ENCODE results near the gene COL5A3. TPM values are rescaled to one million over a fixed set of nuclear protein-coding genes. Genes with fewer than 3 reads are reported as not detected.
A peak's percentile ranks its signal among the peaks of the same experiment; 100 is the strongest.

COL5A3 gene
- total RNA-seq, 1 donor from 2014 or later: 43.3 TPM

GRCh38 chr19:10013316-10013715 is 3.0 kb upstream of the COL5A3 start, which contains the start of gene RDH8:
RDH8 (plus strand) TSS chr19:10013483; CDS start chr19:10013498, 15 bp downstream.
- Histone ChIP-seq H3K4me1 (ENCODE audit: control insufficient read depth in 3 of 3, insufficient read depth in 3 of 3, low read length in 3 of 3) (peaks cover 3 to 7% (median 6%) of the 10 kb centered on the region in 3 donors), H3K36me3 (ENCODE audit: control insufficient read depth in 3 of 3, insufficient read depth in 3 of 3, low read length in 3 of 3) (no peaks in the 10 kb centered on the region), H3K27ac (ENCODE audit: low read depth, low read length) (no peak within 1 kb of the TSS), H3K4me3 (ENCODE audit: low read length in 3 of 3) (no peak within 1 kb of the TSS), H3K9ac (ENCODE audit: low read depth in 1 of 3, low read length in 3 of 3) (no peak within 1 kb of the TSS), H3K27me3 (ENCODE audit: control insufficient read depth in 3 of 3, insufficient read depth in 3 of 3, low read length in 3 of 3) (peaks cover 22 to 42% (median 26%) of the 10 kb centered on the region in 3 donors), H3K9me3 (ENCODE audit: control insufficient read depth in 3 of 3, low read length in 3 of 3) (no peaks in the 10 kb centered on the region)

GRCh38 chr19:10011974-10012373 is 1.7 kb upstream of the COL5A3 start:
- Histone ChIP-seq H3K27ac (ENCODE audit: low read depth, low read length) (no peak overlapping the region), H3K9ac (ENCODE audit: low read depth in 1 of 3, low read length in 3 of 3) (no peak overlapping the region), H3K4me3 (ENCODE audit: low read length in 3 of 3) (no peak overlapping the region), H3K9me3 (ENCODE audit: control insufficient read depth in 3 of 3, low read length in 3 of 3) (no peaks in the 10 kb centered on the region), H3K4me1 (ENCODE audit: control insufficient read depth in 3 of 3, insufficient read depth in 3 of 3, low read length in 3 of 3) (peaks cover 3 to 7% (median 7%) of the 10 kb centered on the region in 3 donors), H3K27me3 (ENCODE audit: control insufficient read depth in 3 of 3, insufficient read depth in 3 of 3, low read length in 3 of 3) (peaks cover 27 to 44% (median 28%) of the 10 kb centered on the region in 3 donors), H3K36me3 (ENCODE audit: control insufficient read depth in 3 of 3, insufficient read depth in 3 of 3, low read length in 3 of 3) (no peaks in the 10 kb centered on the region)

GRCh38 chr19:10010939-10011338 is 635 bp upstream of the COL5A3 start:
- H3K4me1 ChIP-seq (ENCODE audit: control insufficient read depth in 3 of 3, insufficient read depth in 3 of 3, low read length in 3 of 3): peaks cover 3 to 13% (median 10%) of the 10 kb centered on the region in 3 donors
- peaks cover 27 to 46% (median 29%) of the 10 kb centered on the region in 3 donors for H3K27me3 ChIP-seq (ENCODE audit: control insufficient read depth in 3 of 3, insufficient read depth in 3 of 3, low read length in 3 of 3)
- no peak overlapping the region for H3K9ac ChIP-seq (ENCODE audit: low read depth in 1 of 3, low read length in 3 of 3)

GRCh38 chr19:10009714-10010224 is 535 bp downstream of the COL5A3 start:
- H3K4me3 ChIP-seq (ENCODE audit: low read length in 3 of 3): peak overlapping the region; percentile 67 to 84 (median 77)
- peak overlapping the region; percentile 47 for H3K27ac ChIP-seq (ENCODE audit: low read depth, low read length)
- H3K9me3 ChIP-seq (ENCODE audit: control insufficient read depth in 3 of 3, low read length in 3 of 3): no peaks in the 10 kb centered on the region
- peaks cover 0 to 2% (median under 1%) of the 10 kb centered on the region in 3 donors for H3K36me3 ChIP-seq (ENCODE audit: control insufficient read depth in 3 of 3, insufficient read depth in 3 of 3, low read length in 3 of 3)
- H3K4me1 ChIP-seq (ENCODE audit: control insufficient read depth in 3 of 3, insufficient read depth in 3 of 3, low read length in 3 of 3): peaks cover 3 to 16% (median 11%) of the 10 kb centered on the region in 3 donors
- peak overlapping the region in 1 of 3 donors; percentile 40 for H3K9ac ChIP-seq (ENCODE audit: low read depth in 1 of 3, low read length in 3 of 3)
- H3K27me3 ChIP-seq (ENCODE audit: control insufficient read depth in 3 of 3, insufficient read depth in 3 of 3, low read length in 3 of 3): peaks cover 27 to 46% (median 29%) of the 10 kb centered on the region in 3 donors

More at GRCh38 chr19:10010939-10011338, 635 bp upstream of the COL5A3 start:
- H3K36me3 ChIP-seq (ENCODE audit: control insufficient read depth in 3 of 3, insufficient read depth in 3 of 3, low read length in 3 of 3): no peaks in the 10 kb centered on the region
- H3K27ac ChIP-seq (ENCODE audit: low read depth, low read length): peak overlapping the region; percentile 2
- H3K9me3 ChIP-seq (ENCODE audit: control insufficient read depth in 3 of 3, low read length in 3 of 3): no peaks in the 10 kb centered on the region
- no peak overlapping the region for H3K4me3 ChIP-seq (ENCODE audit: low read length in 3 of 3)

- Histone ChIP-seq H3K4me1 (ENCODE audit: control insufficient read depth in 3 of 3, insufficient read depth in 3 of 3, low read length in 3 of 3) (peaks cover 3 to 22% (median 20%) of the 10 kb centered on the region in 3 donors), H3K9ac (ENCODE audit: low read depth in 1 of 3, low read length in 3 of 3) (no peak overlapping the region), H3K9me3 (ENCODE audit: control insufficient read depth in 3 of 3, low read length in 3 of 3) (peaks cover 0 to 2% (median 0%) of the 10 kb centered on the region in 3 donors), H3K4me3 (ENCODE audit: low read length in 3 of 3) (peak overlapping the region in 2 of 3 donors; percentile 51 to 58), H3K27ac (ENCODE audit: low read depth, low read length) (peak overlapping the region; percentile 90), H3K27me3 (ENCODE audit: control insufficient read depth in 3 of 3, insufficient read depth in 3 of 3, low read length in 3 of 3) (peaks cover 28 to 36% (median 29%) of the 10 kb centered on the region in 3 donors), H3K36me3 (ENCODE audit: control insufficient read depth in 3 of 3, insufficient read depth in 3 of 3, low read length in 3 of 3) (peaks cover 0 to 6% (median 2%) of the 10 kb centered on the region in 3 donors)
Observed at GRCh38 chr19:10008184-10008765, 2.0 kb downstream of the COL5A3 start.

- H3K4me3 ChIP-seq (ENCODE audit: low read length in 3 of 3): no peak overlapping the region
- H3K27ac ChIP-seq (ENCODE audit: low read depth, low read length): peak overlapping the region; percentile 90
- peaks cover 0 to 6% (median 2%) of the 10 kb centered on the region in 3 donors for H3K36me3 ChIP-seq (ENCODE audit: control insufficient read depth in 3 of 3, insufficient read depth in 3 of 3, low read length in 3 of 3)
- peaks cover 28 to 34% (median 29%) of the 10 kb centered on the region in 3 donors for H3K27me3 ChIP-seq (ENCODE audit: control insufficient read depth in 3 of 3, insufficient read depth in 3 of 3, low read length in 3 of 3)
- no peak overlapping the region for H3K9ac ChIP-seq (ENCODE audit: low read depth in 1 of 3, low read length in 3 of 3)
- H3K9me3 ChIP-seq (ENCODE audit: control insufficient read depth in 3 of 3, low read length in 3 of 3): peaks cover 0 to 2% (median 0%) of the 10 kb centered on the region in 3 donors
- H3K4me1 ChIP-seq (ENCODE audit: control insufficient read depth in 3 of 3, insufficient read depth in 3 of 3, low read length in 3 of 3): peaks cover 3 to 24% (median 20%) of the 10 kb centered on the region in 3 donors
Observed at GRCh38 chr19:10007371-10008183, 2.7 kb downstream of the COL5A3 start.

DNA sequence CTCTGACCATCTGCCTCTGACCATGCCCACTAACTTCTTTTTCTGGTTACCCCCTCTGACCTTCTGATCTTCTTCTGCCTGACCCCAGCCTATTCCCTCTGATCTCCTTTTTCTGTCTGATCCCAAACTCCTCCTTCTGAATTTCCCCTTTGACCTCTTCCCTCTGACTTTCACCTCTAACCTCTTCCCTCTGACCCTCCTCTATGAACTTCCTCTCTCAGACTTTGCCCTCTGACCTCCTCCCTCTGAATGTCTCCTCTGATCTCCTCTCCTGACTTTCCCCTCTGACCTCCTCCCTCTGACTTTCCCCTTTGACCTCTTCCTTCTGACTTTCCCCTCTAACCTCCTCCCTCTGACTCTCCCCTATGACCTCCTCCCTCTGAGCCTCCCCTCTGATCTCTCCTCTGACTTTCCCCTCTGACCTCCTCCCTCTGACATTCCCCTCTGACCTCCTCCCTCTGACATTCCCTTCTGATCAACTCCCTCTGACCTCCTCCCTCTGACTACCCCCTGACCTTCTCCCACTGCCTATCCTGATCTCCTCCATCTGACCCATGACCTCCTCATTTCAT is 3.5 kb downstream of the COL5A3 start:
- H3K27me3 ChIP-seq (ENCODE audit: control insufficient read depth in 3 of 3, insufficient read depth in 3 of 3, low read length in 3 of 3): peaks cover 27 to 29% (median 27%) of the 10 kb centered on the region in 3 donors
- peaks cover 0 to 2% (median 0%) of the 10 kb centered on the region in 3 donors for H3K9me3 ChIP-seq (ENCODE audit: control insufficient read depth in 3 of 3, low read length in 3 of 3)
- H3K27ac ChIP-seq (ENCODE audit: low read depth, low read length): peak overlapping the region; percentile 90
- H3K9ac ChIP-seq (ENCODE audit: low read depth in 1 of 3, low read length in 3 of 3): no peak overlapping the region
- peaks cover 0 to 6% (median 2%) of the 10 kb centered on the region in 3 donors for H3K36me3 ChIP-seq (ENCODE audit: control insufficient read depth in 3 of 3, insufficient read depth in 3 of 3, low read length in 3 of 3)
- peaks cover 3 to 28% (median 20%) of the 10 kb centered on the region in 3 donors for H3K4me1 ChIP-seq (ENCODE audit: control insufficient read depth in 3 of 3, insufficient read depth in 3 of 3, low read length in 3 of 3)
- no peak overlapping the region for H3K4me3 ChIP-seq (ENCODE audit: low read length in 3 of 3)

GRCh38 chr19:10006335-10006708 is 4.0 kb downstream of the COL5A3 start:
- Histone ChIP-seq H3K27ac (ENCODE audit: low read depth, low read length) (peak overlapping the region; percentile 90), H3K27me3 (ENCODE audit: control insufficient read depth in 3 of 3, insufficient read depth in 3 of 3, low read length in 3 of 3) (peaks cover 22 to 27% (median 26%) of the 10 kb centered on the region in 3 donors), H3K4me3 (ENCODE audit: low read length in 3 of 3) (no peak overlapping the region), H3K36me3 (ENCODE audit: control insufficient read depth in 3 of 3, insufficient read depth in 3 of 3, low read length in 3 of 3) (peaks cover 0 to 6% (median 2%) of the 10 kb centered on the region in 3 donors), H3K4me1 (ENCODE audit: control insufficient read depth in 3 of 3, insufficient read depth in 3 of 3, low read length in 3 of 3) (peaks cover 3 to 30% (median 20%) of the 10 kb centered on the region in 3 donors), H3K9me3 (ENCODE audit: control insufficient read depth in 3 of 3, low read length in 3 of 3) (peaks cover 0 to 2% (median 0%) of the 10 kb centered on the region in 3 donors), H3K9ac (ENCODE audit: low read depth in 1 of 3, low read length in 3 of 3) (no peak overlapping the region)

DNA sequence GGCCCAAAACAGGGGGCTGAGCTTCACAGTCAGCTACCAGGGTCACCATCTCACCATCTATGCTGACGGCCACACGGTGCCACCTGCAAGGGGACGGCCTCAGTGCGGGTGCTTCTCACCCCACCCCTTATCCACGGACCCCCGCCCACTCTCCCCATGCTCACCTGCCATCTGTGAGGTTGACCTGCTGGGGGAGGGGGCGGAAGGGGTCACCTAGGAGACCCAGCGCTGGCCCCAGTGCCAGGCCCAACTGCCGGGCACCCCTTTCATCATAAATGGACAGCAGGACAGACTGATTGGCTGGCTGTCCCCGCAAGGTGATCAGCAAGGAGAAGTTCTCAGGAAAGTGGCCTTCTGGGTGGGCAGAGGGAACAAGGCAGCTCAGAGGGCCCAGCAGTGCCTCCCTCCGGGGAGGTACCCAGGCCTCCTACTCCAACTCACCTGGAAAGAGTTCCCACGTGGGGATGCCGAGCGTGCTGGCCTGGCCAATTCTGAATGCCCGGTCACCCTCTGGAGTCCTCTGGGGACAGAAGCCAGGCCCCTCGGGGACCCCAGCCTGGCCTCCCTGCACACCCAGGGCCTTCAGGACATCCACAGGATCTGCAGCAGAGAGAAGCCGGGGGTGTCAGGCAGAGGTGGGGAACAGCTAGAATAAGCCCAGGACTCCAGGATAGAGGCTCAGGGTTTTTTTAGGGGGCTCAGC is 4.5 kb downstream of the COL5A3 start:
- Histone ChIP-seq H3K27ac (ENCODE audit: low read depth, low read length) (peak overlapping the region; percentile 90), H3K36me3 (ENCODE audit: control insufficient read depth in 3 of 3, insufficient read depth in 3 of 3, low read length in 3 of 3) (peaks cover 0 to 6% (median 2%) of the 10 kb centered on the region in 3 donors), H3K9me3 (ENCODE audit: control insufficient read depth in 3 of 3, low read length in 3 of 3) (peaks cover 0 to 2% (median 0%) of the 10 kb centered on the region in 3 donors), H3K4me1 (ENCODE audit: control insufficient read depth in 3 of 3, insufficient read depth in 3 of 3, low read length in 3 of 3) (peaks cover 3 to 28% (median 20%) of the 10 kb centered on the region in 3 donors), H3K27me3 (ENCODE audit: control insufficient read depth in 3 of 3, insufficient read depth in 3 of 3, low read length in 3 of 3) (peaks cover 17 to 22% (median 20%) of the 10 kb centered on the region in 3 donors), H3K9ac (ENCODE audit: low read depth in 1 of 3, low read length in 3 of 3) (no peak overlapping the region), H3K4me3 (ENCODE audit: low read length in 3 of 3) (peak overlapping the region in 1 of 3 donors; percentile 13)

Data from skeletal muscle tissue (tissue), 4 donors.